Stimulated activated CD4-positive, alpha-beta T cell treated with anti-CD3 and anti-CD28 coated beads, Interleukin-2, amount 100 ng/mL, for 4 hours (primary cell): Measurements from ENCODE around the gene OSCP1.
A peak's percentile ranks its signal among the peaks of the same experiment; 100 is the strongest.
"Not testable (repeated sequence)": the region's sequence is repeated elsewhere in the genome, so short reads cannot be mapped to it uniquely, and the experiment has no call there.

Experiments used
- DNase-seq: peaks from one replicate; pipeline ENCODE4 v3.0.0-alpha.2; 2020; ENCODE audit warnings: low read depth

Gene OSCP1

DNA sequence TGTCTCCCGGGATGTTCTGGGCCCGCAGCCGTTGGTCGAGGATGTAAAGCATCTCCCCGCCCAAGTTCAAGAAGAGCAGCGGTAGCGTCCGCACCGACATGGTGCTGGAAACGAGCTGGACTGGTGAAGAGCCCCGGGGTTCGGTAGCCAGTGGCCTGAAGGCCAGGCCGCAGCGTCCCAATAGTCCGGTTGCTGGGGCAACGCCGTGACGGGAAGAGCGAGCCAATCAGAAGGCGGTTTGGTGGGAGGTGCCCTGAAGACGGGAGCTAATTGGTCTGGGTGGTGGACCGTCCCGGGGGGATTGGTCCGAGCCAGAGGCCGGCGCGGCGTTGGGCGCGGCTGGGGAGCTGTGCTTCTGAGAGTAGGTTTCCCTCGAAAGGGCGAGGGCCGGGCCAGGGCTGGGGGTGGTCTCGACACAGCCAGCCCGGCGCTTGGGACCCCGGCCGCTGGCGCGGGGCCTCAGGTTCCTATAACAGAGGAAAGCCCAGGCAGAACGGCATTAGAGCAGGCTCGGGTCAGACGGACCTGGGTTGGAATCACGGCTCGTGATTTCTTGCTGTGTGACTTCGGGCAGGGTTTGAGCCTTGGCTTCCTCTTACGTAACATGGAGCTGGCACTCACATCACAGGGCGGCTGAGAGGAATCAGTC is at the start of gene OSCP1:
OSCP1 (minus strand) TSS at position 182 of the 649 bp plus-strand sequence; CDS start at position 100, 82 bp downstream.
- peak; percentile 74 for DNase-seq

DNA sequence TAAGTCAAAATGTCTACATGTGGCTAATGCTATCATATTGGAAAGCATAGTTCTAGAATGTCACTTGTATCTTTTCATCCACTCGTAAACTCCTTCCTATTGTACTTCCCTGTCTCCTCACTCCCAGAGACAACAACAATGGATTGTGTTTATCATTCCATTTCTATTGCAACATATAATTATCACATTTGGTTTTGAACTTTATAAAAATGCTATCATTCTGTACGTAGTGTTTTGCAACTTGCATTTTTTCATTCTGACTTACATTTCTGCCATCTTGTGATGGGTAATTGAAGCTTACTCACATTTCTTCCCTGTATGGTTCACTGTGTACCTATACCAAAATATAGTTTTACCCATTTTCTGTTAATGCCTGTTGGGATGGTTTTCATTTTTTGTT is 47.0 kb upstream of the OSCP1 start:
- DNase-seq: no peak

- no peak for DNase-seq
Observed at GRCh38 chr1:36494971-36495370, 44.7 kb upstream of the OSCP1 start.

DNA sequence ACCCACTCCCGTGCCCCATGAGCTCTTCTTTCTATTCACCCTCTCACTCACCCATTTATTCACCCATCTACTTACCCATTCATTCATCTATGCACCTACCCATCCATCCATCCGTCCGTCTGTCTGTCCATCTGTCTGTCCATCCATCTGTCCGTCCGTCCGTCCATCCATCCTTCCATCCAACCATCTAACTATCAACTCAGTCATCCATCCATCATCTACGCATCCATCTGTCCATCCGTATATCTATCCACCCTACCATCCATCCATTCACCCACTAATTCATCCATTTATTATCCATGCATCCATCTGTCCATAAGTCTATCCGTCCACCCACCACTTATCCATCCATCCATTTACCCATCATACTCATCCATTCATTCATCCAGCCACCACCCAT is 43.3 kb upstream of the OSCP1 start:
- no peak for DNase-seq

DNA sequence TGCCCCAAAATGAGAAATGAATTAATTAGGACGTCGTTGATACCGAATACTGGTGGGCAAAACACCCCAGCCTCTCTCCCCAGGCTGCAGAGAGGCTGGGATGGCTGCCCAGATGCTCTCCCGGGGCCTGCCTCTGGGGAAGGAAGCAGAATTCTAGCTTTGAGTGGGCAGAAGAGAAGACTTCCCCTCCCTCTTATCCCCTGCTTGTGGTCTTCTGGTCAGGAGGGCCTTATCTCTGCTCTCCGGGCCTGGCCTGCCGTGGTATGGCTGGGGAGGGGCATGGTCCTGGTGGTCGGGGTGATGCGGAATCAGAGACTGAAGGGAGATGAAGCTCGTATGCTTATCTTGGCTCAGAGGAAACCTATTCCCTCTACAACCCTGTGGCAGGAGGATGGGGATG is 42.2 kb upstream of the OSCP1 start:
- DNase-seq: no peak

GRCh38 chr1:36489258-36490051 is 39.2 kb upstream of the OSCP1 start:
- not testable (repeated sequence) for DNase-seq

- DNase-seq: no peak
Observed at GRCh38 chr1:36487906-36488305, 37.7 kb upstream of the OSCP1 start.

GRCh38 chr1:36487336-36487725 is 37.1 kb upstream of the OSCP1 start:
- DNase-seq: not testable (repeated sequence)

DNA sequence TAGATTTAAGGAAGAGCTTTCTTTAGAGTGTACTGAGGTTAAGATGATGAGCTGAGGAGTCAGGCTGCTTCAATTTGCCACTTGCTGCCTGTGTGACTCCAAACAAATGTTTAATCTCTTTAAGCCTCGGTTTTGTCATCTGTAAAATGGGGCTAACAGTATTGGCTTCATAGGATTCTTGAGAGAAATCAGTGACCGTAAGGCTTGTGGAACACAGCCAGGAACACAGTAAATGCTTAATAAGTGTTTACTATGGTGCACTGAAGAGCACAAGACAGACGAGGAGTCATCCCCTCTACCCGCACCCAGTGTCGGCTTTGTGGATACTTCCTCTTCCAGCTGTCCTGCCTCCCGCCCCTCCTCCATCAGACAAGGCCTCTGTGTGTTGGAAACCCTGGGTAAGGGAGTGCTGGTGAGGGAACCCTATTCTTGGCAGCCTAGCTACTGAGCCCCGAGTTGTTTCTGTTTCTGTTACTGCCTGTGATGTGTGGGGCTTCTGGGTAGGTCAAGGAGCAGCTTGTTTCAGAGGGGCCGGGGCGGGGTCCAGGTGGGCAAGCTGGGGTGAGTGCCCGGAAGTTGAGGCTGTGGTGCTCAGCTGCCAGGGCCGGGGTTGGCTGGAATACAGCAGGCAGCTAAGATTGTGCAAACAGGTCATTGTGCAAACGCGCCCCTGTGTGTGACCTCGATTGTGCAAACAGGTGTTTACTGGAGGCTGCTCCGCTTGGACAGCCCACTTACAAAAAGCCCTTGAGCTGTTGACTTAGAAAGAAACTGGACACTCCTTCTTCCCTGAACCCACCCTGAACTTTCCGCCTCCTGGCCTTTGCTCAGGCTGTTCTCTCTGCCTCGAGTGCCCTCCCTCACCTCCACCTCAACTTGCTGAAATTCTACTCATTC is 36.4 kb upstream of the OSCP1 start:
- no peak for DNase-seq

DNA sequence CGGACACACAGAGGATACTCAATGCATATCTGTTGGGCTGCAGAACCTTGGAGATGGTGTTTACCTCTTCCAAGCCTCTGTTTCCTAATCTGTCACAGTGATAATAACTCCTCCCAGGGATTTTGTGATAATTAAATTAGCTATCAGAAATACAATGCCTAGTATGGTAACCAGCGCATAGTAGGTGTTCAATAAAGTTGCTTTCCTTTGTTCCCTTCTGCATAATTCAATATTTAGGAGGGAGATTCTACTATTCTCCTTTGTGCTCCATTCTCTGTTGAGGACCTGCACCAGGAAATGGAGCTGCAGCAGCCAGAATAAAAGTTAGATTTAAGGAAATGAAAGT is 35.8 kb upstream of the OSCP1 start:
- no peak for DNase-seq

GRCh38 chr1:36484099-36484498 is 33.8 kb upstream of the OSCP1 start:
- DNase-seq: no peak

DNA sequence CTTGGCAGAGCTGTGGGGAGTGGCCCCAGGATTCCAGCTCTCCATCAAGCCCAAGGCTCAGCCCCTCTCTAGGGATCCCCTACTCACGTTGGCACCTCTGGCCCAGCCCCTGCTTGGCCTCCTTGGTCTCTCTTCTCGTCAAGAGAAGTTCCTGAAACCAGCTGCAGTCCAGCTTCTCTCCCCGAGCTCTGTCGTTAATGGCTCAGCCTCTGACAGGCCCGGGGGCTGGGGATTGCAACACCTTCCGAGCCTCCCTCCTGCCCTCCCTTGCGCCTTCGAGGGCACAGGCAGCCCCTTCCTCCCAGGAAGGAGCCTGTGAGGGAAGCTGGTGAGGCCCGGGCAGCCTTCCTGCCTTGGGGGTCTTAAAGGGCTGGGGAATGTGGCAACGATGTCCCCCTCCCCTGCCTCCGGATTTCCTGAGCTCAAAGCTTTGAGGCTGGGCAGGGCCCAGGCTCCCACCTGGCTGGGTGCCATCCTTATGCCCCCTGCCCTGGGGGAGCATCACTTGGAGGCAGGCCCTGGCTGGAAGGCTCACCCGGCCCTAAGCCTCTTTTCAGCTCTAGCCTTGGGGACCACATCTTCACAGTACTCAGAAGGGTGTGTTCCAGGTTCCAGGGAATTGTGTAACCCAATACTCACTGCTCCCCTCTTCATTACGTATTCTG is 32.6 kb upstream of the OSCP1 start, which contains the start of gene CSF3R:
CSF3R (minus strand) TSS at position 190 of the 665 bp plus-strand sequence. CDS start 3,417 bp downstream, outside the sequence.
- DNase-seq: no peak

- DNase-seq: no peak
Observed at GRCh38 chr1:36481771-36482723, 31.8 kb upstream of the OSCP1 start.

DNA sequence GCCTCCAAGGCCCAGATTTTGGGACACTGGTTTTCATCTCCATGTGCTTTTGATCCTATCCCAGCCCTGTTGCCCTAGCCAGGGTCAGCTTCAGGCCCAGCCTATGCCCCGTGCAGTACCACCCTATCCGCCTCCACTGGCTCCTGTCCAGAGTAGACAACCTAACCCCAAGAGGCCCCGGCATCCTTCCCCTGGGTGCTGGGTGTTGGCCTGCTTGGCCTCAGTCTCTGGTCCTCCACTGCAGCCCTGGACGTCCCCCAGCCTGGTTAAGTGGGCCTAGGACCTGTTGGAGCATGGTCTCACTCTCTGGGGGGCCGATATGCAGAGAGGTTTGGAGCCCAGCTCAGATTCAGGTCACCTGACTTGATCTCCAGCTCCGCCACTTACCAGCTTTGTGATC is 30.8 kb upstream of the OSCP1 start:
- DNase-seq: no peak

DNA sequence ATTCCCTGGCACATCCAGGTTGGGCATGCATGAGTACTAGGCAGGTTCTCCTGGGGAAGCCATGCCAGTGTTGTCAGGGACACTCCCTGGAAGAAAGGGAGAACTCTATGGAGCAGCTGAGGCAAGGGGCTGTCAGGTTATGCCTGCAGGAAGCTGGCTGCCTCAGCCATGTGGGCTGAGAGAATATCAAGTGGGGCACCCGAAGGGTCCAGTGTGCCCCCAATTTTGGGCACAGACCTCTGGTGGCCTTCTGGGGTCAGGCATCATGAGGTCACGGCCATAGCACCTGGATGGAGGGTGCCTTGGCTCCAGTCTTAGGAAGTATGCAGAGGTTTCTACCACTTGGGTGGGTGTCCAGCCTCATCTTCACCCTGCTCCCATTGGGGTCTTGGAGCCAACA is 29.9 kb upstream of the OSCP1 start:
- no peak for DNase-seq

GRCh38 chr1:36479505-36480051 is 29.3 kb upstream of the OSCP1 start:
- no peak for DNase-seq

GRCh38 chr1:36477615-36478014 is 27.4 kb upstream of the OSCP1 start:
- DNase-seq: not testable (repeated sequence)

DNA sequence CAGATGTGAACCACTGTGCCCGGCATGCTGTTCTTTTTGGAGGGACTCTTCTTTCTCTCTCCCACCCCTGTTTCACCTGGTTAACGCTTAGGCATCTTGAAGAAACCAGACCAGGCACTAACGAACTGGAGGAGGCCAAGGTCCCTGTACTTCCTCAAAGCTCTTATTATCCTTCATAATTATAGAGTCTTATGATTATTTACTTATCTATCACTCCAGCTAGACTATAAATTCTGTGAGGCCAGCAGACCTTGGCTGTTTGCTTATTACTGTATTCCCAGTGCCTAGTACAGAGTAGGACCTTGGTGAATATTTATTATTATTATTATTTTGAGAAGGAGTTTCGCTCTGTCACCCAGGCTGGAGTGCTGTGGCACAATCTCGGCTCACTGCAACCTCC is 26.7 kb upstream of the OSCP1 start:
- no peak for DNase-seq

- DNase-seq: no peak
Observed at GRCh38 chr1:36475910-36476604, 25.8 kb upstream of the OSCP1 start.

- no peak for DNase-seq
Observed at GRCh38 chr1:36475341-36475740, 25.1 kb upstream of the OSCP1 start.
